DOHH2 (cell line): Measurements from ENCODE around the gene CNP.

Experiments used
- H3F3A ChIP-seq: fragments of 200-600 bp; sonication (generic), shearing (Covaris generic); 2 replicates; pipeline ENCODE4 v1.6.0; 2016; ENCODE audit warnings: antibody characterized with exemption, mild to moderate bottlenecking; ENCODE audit not compliant: control insufficient read depth, insufficient read depth
- H3K27ac ChIP-seq: fragments of 200-600 bp; sonication (generic); 2 replicates; pipeline ENCODE4 v1.5.1; 2014; ENCODE audit warnings: low read depth, mild to moderate bottlenecking, low read length, moderate library complexity
- H3K27me3 ChIP-seq: fragments of 200-600 bp; sonication (generic); 2 replicates; pipeline ENCODE4 v1.6.1; 2014; ENCODE audit warnings: mild to moderate bottlenecking, low read length, mixed read lengths; ENCODE audit not compliant: control insufficient read depth
- H3K36me3 ChIP-seq: fragments of 200-600 bp; sonication (generic); 2 replicates; pipeline ENCODE4 v1.6.1; 2014; ENCODE audit warnings: mild to moderate bottlenecking, low read length, moderate library complexity, mixed read lengths; ENCODE audit not compliant: control insufficient read depth
- H3K4me1 ChIP-seq: fragments of 200-600 bp; sonication (generic); 2 replicates; pipeline ENCODE4 v1.6.1; 2014; ENCODE audit warnings: mild to moderate bottlenecking, low read length, mixed read lengths; ENCODE audit not compliant: control insufficient read depth
- H3K4me2 ChIP-seq: fragments of 200-600 bp; sonication (generic); 2 replicates; pipeline ENCODE4 v1.6.0; 2014; ENCODE audit warnings: mild to moderate bottlenecking, low read length, moderate library complexity
- H3K4me3 ChIP-seq: fragments of 200-600 bp; sonication (generic); 2 replicates; pipeline ENCODE4 v1.5.1; 2014; ENCODE audit warnings: mild to moderate bottlenecking, low read length, mixed read lengths
- H3K79me2 ChIP-seq: fragments of 200-600 bp; sonication (generic); 2 replicates; pipeline ENCODE4 v1.6.1; 2014; ENCODE audit warnings: mild to moderate bottlenecking, low read length, mixed read lengths; ENCODE audit not compliant: control insufficient read depth
- H3K9me2 ChIP-seq: fragments of 200-600 bp; sonication (generic); replicated peaks from 2 replicates; pipeline ENCODE4 v1.6.1; 2014; ENCODE audit warnings: mild to moderate bottlenecking, low read length, mixed read lengths; ENCODE audit not compliant: control insufficient read depth
- H3K9me3 ChIP-seq: fragments of 200-600 bp; sonication (generic); 2 replicates; pipeline ENCODE4 v1.6.1; 2014; ENCODE audit warnings: antibody characterized with exemption, low read length, mixed read lengths; ENCODE audit not compliant: control insufficient read depth, insufficient read depth
- H4K20me1 ChIP-seq: fragments of 200-600 bp; sonication (generic); 2 replicates; pipeline ENCODE4 v1.6.0; 2014; ENCODE audit warnings: low read depth, mild to moderate bottlenecking, antibody characterized with exemption, low read length, moderate library complexity; ENCODE audit not compliant: control insufficient read depth, insufficient read depth
- EZH2phosphoT487 ChIP-seq: fragments of 200-600 bp; sonication (generic); IDR thresholded peaks from 2 replicates; pipeline ENCODE4 v1.6.1; 2017; ENCODE audit warnings: borderline replicate concordance, mild to moderate bottlenecking, antibody characterized with exemption, low read length, moderate library complexity, mixed read lengths
- TF ChIP-seq, protein P1 (sequence below): fragments of 200-600 bp; sonication (generic); IDR thresholded peaks from one replicate; pipeline ENCODE4 v1.5.1; 2014; ENCODE audit warnings: antibody characterized with exemption, mild to moderate bottlenecking, low read depth, low read length; ENCODE audit not compliant: poor library complexity, severe bottlenecking

CNP gene

DNA sequence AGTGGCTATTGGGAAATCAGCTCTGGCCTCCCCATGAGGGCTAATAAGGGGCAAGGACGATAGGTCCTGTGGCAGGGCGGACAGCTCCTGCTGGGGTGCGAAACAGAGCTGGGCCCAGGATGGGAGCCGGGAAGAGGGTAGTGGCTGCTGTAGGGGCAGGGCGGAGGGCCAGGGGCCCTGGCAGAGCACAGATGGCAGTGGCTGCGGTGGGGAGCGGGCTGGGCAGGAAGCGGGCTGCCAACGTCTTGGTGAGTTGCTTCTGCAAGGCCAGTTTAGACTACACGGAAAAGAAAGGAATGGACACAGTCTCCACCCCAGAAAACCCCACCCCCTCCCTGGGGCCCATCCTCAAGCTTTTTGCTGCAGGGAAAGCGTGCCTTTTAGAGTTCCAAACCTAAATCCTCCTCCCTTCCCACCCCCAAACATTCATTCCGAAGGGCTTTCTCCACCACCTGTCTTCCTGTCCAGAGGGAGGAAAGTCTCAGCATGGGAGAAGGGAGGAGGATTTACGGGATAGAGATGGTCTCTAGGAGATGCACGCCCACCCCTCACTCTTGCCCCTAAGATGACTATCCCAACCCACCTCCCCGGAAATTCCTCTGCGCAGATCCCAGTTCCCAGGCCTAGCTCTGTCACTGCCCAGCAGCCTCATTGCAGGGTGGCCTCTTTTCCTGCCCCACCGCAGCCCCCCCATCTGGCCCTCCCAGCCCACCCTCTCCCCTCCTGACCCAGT is 60.4 kb downstream of the CNP start:
- Histone ChIP-seq H3K9me3 (no peaks in the 10 kb centered on the region), H3K4me2 (no peak overlapping the region), H3K4me1 (peaks cover 7% of the 10 kb centered on the region), H4K20me1 (no peaks in the 10 kb centered on the region), H3K27ac (no peak overlapping the region), H3K36me3 (peaks cover 32% of the 10 kb centered on the region), H3K9me2 (no peaks in the 10 kb centered on the region), H3F3A (0 out of 2 replicates have a peak, but pooled peaks cover 6% of the 10 kb centered on the region), H3K27me3 (no peaks in the 10 kb centered on the region), H3K4me3 (no peak overlapping the region), H3K79me2 (no peaks in the 10 kb centered on the region)
- TF ChIP-seq EZH2phosphoT487, result no peak
- TF ChIP-seq, protein P1, sequence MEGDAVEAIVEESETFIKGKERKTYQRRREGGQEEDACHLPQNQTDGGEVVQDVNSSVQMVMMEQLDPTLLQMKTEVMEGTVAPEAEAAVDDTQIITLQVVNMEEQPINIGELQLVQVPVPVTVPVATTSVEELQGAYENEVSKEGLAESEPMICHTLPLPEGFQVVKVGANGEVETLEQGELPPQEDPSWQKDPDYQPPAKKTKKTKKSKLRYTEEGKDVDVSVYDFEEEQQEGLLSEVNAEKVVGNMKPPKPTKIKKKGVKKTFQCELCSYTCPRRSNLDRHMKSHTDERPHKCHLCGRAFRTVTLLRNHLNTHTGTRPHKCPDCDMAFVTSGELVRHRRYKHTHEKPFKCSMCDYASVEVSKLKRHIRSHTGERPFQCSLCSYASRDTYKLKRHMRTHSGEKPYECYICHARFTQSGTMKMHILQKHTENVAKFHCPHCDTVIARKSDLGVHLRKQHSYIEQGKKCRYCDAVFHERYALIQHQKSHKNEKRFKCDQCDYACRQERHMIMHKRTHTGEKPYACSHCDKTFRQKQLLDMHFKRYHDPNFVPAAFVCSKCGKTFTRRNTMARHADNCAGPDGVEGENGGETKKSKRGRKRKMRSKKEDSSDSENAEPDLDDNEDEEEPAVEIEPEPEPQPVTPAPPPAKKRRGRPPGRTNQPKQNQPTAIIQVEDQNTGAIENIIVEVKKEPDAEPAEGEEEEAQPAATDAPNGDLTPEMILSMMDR, result no peak
